HG03378 (cell line): ENCODE results near the gene UBE2O.

Experiments
- ATAC-seq: cut with Tn5 transposase; IDR thresholded peaks from one replicate; pipeline ENCODE4 v1.9.1; 2021; ENCODE audit warnings: mild to moderate bottlenecking, moderate library complexity; ENCODE audit not compliant: unreplicated experiment

The UBE2O gene

DNA sequence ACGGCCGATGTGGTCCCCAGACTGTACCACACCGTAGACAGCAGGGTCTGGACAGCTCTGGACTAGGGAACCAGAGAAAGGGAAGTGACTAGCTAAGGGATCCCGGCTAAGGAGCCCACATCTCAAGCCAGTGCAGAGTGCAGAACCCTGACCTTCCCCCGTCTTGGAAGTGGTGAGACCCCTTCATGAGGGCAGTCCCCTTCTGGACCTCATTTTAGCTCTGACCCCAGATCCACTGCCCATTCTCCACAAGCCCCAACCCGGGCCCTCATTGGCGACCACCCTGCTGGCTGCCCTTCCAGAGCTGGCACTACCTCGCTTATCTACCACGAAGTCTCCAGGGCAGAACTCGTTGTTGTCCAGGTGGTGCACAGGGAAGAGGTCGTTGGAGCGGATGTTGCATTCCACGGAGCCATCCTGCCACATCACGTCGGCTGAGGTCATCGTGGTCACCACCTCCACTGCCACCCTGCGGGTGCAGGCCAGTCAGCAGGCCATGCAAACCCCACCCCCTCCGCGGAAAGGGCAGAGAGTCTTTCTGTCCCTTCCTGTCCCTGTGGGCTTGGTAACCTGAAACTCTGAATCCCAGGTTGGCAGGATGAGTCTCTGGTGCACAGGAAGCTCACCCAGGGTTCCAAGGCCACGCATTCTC is 54.3 kb downstream of the UBE2O start:
- ATAC-seq = no peak

DNA sequence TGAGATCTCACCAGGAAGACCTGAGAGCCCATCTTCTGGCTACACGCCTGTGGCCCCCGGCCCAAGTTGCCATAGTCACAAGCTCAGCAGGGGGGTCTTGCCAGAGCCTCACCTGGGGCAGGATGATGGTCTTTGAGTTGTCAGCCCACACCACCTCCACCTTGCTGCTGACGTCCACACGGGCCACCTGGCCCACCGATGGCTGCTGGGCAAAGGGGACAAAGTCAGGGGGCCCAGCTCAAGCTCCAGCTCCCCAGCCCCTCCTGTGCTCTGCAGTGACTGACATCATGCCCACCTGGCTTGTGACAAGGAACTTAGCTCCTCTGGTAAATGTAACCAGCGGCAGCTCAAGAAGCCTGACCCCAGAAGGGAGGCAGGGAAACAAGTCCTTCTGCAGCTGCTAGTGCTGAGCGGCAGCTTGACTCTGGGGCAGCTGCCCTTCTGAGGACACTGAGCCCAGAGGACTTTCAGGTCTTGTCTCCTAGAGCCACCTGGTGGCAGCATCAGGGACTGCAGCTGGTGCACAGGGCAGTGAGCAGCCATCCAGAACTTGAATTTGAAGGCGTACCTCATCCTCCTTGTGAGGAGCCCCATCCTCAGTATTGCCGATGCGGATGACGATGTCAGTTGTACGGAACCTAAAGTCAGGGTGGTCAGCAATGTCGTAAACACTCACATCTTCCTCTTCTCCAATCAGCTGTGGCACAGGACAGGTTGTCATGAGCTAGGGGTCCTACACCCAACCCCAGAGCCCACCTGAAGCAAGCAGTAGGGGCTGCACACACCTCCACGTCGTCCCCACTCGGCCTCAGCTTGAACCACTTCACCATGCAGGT is 55.0 kb downstream of the UBE2O start:
- no peak for ATAC-seq

DNA sequence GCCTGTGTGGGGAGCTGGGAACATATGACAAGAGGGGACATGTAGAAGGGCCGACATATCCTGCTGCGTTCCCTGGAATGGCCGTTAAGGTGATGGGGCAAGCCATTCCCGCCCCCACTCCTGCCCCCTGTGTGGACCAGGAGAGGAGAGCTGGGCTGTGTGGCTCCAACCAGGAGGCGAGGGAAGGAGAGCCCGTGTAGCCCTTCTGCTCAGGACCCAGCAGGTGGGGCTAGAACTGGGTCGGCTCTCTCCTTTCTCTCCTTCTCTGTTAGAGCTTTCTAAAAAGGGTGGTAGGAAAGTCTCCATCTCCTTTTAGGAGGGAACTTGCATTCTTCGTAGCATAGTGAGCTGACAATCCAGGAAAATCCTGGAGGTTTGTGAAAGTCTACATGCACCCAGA is 55.8 kb downstream of the UBE2O start:
- ATAC-seq = no peak

DNA sequence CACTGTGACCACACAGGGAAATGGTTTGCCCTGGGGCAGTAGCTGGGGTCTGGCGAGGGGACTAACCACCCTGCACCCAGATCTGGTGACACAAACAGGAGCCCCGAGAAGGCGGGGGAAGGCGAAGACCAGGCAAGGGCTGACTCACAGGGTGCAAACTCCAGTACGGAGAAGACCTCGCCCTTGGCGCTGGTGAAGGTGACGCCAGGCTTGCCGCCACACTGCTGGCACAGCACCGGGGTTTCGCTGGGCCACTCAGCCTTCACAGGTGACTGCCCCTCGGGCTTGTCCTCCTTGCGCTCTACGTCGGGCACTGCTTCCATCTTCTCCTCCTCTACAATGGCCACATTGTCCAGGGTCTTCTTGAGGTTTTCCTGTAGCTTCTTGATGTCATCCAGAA is 57.0 kb downstream of the UBE2O start:
- ATAC-seq = no peak

DNA sequence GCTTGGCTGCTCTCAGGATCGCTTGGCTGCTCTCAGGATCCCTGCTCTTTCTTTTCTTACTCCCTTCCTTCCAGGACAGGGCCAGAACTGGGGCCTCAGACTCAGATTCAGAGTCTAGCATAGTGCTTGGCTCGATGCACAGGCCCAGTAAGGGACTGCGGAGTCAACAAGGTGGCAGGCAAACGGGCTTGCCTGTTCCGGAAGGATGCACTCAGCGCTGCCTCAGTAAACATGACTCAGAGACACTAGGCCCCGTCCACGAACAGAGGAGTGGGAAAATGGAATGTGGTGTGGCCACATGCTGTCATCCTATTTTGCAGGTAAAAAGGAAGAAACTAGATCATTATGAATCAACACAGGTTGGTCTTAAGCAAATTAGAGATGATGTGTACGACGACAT is 58.8 kb downstream of the UBE2O start:
- ATAC-seq = no peak

DNA sequence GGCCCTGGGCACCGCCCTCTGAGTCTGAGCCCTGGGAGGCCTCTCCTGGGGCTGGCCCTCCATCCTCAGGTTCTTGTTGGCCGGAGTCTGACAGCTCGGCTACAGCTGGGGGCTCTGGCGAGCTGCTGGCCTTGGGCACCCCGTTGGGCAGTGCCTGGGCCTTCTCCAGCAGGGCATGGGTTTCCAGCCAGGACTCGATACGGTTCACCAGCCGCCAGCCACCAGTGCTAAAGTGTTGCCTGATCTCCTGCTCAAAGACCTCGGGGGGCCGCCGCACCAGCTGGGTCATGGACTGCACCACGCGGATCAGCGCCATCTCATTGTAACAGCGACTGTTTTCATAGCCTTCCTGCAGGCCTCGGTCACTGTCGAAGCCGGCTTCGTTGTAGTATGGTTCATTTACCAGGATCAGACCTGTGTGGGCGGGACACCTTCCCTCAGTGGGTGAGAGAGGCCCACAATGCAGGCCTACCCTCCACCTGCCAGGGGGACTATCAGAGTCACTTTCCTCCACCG is 61.7 kb downstream of the UBE2O start:
- ATAC-seq = no peak

DNA sequence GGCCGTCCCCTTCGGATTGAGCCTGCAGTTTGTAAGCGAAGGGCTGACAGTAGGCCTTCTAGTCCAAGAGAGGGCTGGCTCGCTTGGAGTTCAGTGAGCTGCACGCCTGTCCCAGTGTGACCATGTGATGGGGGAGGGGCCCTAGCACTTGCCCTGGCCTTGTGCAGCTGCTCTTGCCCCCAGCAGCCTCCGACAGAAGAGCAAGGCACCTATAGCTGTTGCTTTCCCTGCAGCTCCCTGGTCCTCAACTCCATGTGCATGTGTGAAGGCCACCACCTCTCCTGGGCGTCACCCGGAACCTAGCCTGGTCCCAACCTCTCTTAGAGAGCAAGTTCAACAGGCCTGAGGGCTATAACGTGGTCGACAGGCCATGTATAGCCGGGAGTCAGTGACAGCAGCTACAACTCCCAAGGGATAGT is 62.9 kb downstream of the UBE2O start:
- no peak for ATAC-seq

DNA sequence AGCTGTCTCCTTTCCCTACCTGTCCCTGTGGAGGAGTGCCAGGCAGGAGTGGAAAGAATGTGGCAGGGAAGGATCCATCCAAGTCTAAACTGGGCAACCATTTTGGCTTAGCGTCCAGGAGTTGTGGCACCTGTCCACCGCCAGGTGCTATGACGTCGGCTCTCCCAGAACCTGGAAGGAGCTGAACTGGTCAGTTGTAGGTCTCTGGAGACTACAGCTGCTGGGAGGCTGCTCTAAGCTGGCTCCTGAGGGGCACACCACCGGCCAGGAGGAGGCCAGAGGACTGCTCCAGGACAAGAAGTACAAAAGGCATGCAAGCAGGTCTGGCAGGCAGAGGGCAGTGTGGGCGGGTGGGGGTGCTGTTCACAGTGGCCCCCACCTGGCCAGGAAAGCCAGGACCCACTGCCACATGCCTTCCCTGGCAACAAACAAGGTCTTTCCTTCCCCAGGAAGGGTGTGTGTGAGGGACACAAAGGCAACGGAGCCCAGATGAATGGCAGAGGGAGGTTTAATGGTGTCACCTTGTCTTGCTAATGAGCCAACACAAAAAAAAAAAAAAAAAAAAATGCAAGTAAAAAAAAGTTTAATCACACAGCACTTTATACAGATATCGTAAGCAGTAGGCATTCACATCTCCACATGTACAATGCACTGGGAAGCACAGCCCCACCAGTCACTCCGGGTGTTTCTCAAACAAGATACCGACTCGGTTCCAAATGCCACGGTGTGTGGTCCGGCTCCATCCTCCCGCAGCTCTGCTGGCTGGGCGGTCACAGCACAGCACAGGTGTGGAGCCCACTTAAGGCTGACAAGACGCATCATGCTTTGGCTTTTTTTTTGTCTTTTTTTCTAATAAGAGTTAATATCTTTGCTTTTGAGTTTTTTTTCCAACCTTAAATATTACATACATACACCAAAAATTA is 63.7 kb downstream of the UBE2O start:
- no peak for ATAC-seq

DNA sequence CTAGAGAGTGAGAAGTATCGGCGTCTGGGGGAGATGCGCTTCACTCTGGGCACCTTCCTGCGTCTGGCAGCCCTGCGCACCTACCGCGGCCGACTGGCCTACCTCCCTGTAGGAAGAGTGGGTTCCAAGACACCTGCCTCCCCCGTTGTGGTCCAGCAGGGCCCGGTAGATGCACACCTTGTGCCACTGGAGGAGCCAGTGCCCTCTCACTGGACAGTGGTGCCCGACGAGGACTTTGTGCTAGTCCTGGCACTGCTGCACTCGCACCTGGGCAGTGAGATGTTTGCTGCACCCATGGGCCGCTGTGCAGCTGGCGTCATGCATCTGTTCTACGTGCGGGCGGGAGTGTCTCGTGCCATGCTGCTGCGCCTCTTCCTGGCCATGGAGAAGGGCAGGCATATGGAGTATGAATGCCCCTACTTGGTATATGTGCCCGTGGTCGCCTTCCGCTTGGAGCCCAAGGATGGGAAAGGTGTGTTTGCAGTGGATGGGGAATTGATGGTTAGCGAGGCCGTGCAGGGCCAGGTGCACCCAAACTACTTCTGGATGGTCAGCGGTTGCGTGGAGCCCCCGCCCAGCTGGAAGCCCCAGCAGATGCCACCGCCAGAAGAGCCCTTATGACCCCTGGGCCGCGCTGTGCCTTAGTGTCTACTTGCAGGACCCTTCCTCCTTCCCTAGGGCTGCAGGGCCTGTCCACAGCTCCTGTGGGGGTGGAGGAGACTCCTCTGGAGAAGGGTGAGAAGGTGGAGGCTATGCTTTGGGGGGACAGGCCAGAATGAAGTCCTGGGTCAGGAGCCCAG is 65.8 kb downstream of the UBE2O start:
- ATAC-seq = no peak

DNA sequence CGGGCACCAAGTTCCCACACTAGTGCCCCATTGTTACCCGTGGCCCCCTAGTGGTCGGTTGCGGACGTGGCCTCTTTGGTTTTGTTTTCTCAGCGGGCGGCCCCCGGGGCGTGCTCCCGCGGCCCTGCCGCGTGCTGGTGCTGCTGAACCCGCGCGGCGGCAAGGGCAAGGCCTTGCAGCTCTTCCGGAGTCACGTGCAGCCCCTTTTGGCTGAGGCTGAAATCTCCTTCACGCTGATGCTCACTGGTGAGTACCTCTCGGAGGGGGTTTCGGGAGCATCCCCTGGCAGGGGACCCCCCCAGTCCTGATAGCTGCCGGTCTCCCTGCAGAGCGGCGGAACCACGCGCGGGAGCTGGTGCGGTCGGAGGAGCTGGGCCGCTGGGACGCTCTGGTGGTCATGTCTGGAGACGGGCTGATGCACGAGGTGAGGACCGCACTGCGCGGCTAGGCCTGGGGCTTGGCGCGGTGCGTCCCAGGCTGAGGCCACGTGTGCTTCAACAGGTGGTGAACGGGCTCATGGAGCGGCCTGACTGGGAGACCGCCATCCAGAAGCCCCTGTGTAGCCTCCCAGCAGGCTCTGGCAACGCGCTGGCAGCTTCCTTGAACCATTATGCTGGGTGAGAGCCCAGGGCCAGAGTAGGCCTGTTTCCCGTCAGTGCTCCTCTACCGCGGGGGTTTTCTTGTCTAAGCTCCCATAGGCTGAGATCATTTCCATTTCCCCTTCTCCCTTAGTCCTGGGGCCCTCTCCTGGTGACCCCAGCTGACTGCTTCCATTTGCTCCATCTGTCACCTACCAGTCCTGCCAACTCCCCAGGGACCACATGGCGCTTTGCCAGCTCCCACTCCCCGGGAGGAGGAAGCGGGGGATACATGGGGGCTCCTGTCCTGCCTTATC is 66.8 kb downstream of the UBE2O start:
- ATAC-seq = no peak

DNA sequence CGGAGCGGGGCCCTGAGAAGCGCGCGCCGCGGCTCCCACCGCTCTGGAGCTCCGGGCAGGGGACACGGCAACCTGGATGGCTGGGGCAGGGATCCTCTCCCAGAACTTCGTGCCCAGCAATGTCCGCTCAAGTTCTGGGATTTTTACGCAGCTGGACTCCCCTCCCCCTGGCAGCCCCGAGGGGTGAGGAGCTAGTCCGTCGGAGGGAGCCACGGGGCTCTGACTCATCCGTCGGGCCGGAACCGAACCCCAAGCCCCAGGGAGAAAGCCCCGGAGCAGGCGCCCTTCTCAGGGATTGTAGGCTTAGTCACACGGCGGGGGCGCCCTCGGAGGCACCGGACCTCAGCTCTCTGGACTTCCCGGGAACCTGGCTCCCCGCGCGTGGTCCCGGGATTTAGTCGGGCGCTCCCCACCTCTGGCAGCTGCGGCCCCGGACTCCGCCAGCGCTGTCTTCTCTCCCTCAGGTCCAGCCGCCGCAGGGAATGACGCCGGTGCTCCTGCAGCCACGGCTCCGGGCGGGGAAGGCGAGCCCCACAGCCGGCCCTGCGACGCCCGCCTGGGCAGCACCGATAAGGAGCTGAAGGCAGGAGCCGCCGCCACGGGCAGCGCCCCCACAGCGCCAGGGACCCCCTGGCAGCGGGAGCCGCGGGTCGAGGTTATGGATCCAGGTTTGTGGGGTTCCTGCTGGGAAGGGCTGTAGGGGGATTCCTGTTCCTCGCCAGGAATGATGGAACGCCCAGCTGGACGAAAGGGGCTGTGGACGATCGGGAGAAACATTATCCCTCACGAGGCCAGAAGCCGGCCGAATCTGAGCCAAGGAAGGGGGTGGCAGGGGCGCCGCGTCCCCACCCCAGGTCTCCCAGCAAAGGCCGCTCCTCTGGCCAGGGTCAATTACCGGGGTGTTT is 67.7 kb downstream of the UBE2O start:
- ATAC-seq = no peak

DNA sequence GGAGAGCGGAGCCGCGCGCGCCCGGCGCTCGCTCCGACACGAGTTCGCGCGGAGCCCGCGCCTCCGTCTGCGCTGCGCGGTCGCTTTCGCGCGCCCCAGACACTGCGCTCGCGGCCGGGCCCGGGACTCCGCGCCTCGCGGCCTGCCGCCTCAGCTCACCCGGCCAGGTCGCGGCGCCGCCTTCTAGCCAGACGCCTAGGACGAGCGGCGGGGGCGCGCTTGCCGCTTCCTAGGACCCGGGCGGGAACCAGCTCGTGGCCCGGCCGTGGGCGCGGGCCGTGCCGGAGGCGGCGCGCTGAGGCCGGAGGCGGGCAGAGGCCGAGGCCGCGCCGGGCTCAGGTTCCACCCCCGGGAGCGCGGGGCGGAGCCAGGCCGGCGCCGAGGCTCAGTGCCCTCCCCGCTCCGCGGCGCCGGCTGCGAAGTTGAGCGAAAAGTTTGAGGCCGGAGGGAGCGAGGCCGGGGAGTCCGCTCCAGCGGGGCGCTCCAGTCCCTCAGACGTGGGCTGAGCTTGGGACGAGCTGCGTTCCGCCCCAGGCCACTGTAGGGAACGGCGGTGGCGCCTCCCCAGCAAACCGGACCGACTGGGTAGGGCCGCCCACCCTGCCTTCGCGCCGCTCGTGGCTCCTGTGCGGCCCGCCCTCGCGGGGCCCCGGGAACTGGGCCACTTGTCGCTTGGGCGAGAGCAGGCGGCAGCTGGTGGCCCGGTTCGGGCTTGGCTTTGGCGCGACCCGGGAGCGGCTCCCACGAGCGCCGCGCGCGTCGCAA is 68.5 kb downstream of the UBE2O start, which contains the start of gene SPHK1:
TSS of gene SPHK1 (plus strand) at position 388 of the 765 bp plus-strand sequence. CDS start 1,036 bp downstream, outside the sequence.
- ATAC-seq = no peak

DNA sequence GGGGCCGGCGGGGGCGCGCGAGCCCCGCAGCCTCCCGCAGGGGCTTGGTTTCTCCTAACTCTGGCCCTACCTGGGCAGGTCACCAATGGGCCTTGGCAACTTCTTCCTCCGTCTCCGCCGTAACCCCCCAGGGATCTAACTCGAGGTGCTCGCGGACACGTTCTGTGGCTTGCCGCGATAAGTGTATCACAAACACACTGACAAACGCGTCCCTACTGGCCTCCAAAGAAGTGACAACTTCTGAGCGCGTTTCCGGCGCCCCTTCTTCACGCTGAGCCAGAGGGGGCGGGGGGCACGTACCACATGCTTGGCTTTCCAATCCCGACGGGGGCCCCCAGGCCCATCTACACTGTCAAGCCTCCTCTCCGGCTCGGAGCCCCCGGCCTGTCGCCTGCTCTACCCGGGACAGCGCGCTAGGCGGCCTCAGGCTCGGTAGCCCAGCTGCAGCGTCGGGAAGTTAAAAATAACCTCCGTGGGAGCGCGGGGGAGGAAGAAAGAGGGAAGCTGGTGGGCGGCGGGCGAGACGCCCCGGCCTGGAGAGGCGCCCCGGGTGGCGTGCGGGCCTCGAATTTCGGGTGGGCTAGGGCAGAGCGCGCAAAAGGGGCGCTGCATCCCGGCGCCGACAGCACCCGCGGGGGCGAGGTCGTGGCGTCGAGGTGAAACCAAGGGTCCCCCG is 69.3 kb downstream of the UBE2O start:
- no peak for ATAC-seq

DNA sequence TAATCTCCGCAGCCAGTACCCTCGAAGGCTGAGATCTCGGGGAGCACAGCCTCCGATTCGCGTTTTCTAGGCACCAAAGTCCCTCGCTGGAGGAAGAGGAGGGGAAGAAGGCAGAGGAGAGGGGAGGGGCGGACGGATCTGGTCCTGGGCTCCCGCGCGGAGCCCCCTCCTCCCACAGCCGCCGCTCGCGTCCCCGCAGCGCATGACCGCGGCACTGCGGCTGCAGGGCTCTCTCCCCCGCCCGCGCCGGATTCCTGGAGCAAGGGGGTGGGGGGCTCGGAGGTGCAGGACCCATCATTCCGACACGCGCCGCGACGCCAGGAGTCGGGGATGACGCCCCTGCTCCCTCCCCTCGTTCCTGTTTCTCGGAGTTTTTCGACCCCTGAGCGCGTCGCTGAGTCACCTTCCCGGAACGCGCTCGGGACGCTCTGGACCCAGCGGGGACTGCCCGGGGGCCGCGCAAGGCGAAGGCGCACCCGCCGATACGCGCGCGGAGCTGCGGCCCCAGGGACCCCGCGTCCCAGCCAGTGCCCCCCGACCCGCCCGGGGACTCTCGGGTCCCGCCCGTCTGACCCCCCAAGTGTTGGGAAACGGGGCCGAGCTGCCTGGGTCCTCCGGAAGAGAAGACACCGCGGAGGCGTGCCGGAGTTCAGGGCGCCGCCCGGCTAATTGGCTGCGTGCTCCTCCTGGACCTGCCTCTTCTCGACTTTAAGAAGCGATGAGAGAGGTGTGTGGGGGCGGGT is 70.0 kb downstream of the UBE2O start:
- ATAC-seq = no peak

DNA sequence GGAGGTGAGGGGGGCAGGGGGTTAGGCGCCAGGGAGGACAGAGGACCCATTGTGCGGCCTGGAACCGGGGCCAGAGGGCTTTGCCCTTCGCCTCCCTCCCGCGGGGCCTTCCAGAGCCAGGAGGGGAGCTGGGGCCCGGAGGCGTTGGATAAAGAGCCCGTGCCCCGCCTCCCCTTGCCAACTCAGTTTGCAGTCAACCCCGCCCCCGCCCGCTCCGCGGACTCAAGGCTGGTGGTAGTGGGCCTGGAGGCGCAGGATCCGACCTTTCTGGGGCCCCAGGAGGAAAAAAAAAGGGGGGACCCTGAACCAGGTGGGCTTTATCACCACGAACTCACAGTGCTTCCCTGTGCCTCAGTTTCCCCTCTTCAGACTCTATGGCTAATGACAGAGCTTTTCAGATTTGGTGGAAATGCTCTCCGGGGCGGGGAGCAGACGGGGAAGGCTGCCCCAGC is 70.6 kb downstream of the UBE2O start:
- ATAC-seq = no peak
